Activated T-cell treated with anti-CD3 and anti-CD28 coated beads, Interleukin-2, amount 50 U/mL, for 4 hours (primary cell): ENCODE results near the gene SIX2. TPM values are rescaled to one million over a fixed set of nuclear protein-coding genes. Genes with fewer than 3 reads are reported as not detected.
A peak's percentile ranks its signal among the peaks of the same experiment; 100 is the strongest.
"Not testable (repeated sequence)": the region's sequence is repeated elsewhere in the genome, so short reads cannot be mapped to it uniquely, and the experiment has no call there.

Experiments
- ATAC-seq, 2 donors: fragments of 200-7000 bp; cut with Tn5 transposase; one replicate each; pipeline ENCODE4 v1.10.0; 2021
- DNase-seq: peaks from one replicate; pipeline ENCODE4 v3.0.0-alpha.2; 2020
- H3K27me3 Mint-ChIP-seq: one replicate; pipeline ENCODE4 v1.8.0; 2021; ENCODE audit warnings: low read depth, mixed read lengths
- H3K36me3 Mint-ChIP-seq: one replicate; pipeline ENCODE4 v1.8.0; 2022; ENCODE audit warnings: mixed read lengths; ENCODE audit not compliant: insufficient read depth
- H3K4me1 Mint-ChIP-seq: one replicate; pipeline ENCODE4 v1.8.0; 2021; ENCODE audit warnings: low read depth, mixed read lengths
- H3K4me3 Mint-ChIP-seq: one replicate; pipeline ENCODE4 v1.8.0; 2021; ENCODE audit warnings: mild to moderate bottlenecking, moderate library complexity, mixed read lengths
- H3K9me3 Mint-ChIP-seq: one replicate; pipeline ENCODE4 v1.8.0; 2021; ENCODE audit warnings: mixed read lengths
- total RNA-seq, 3 donors: library from RNA; stranded (reverse); gene quantifications; one replicate each; pipeline ENCODE4 v1.2.1, GENCODE V29; 2021

The SIX2 gene
- not detected for total RNA-seq

DNA sequence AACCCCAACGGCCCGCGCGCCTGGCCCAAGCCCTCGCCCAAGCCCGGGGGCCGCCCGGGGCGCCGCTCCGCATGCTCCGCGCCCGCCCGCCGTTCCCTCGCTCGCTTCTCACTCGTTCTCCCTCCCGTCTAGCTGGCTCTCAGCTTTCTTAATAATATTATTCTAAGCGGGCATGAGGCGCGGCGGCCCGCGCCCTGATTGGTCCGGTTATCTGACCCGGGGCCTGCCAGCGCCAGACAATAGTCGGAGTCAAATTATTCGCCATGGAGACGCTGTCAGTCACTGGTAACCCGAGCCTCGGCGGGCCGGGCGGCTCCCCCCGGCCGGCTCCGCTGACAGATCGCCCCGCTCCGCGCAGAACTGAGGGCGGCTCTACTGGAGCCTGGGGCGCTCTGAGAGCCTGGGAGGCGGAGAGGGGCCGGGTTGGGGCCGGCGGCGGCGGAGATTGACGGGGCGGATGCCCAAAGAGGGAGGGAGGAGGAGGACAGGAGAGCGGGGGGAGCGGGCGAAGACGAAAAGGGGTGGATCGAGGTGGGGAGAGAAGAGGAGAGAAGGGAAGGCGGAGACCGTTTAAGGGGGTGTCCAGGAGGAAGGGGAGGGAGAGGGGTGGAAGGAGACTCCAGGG, at the start of gene SIX2:
Gene SIX2, minus strand, starts transcription at position 150 of the 625 bp plus-strand sequence. CDS start 342 bp downstream, outside the sequence.
- no peak for DNase-seq
- Mint-ChIP-seq H3K4me3 (peak within 1 kb of the TSS; percentile 73), H3K9me3 (no peaks in the 10 kb centered on the region), H3K4me1 (peaks cover 36% of the 10 kb centered on the region), H3K36me3 (no peaks in the 10 kb centered on the region), H3K27me3 (peaks cover 78% of the 10 kb centered on the region)
- peak; percentile 34 to 41 for ATAC-seq

DNA sequence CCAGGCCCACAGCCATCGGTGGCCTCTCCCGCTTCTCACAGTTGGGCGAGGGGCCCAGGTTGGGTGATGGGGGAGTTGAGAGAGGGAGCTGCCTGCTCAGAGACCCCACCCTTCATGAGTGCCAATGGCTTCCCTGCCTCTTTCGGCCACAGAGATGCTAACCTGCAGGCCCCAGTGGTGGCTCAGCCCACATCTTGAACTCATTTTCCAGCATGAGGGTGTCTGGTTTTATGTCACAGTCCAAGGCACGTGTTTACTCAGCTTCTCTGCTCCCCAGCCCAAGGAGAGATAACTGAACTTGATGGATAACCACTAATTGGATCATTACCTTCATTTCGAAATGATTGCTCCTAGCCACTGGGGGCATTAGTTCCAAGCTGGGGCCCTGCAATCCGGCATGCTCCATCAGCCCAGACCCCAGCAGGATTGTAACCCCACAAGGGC, 45.9 kb upstream of the SIX2 start:
- ATAC-seq = no peak

DNA sequence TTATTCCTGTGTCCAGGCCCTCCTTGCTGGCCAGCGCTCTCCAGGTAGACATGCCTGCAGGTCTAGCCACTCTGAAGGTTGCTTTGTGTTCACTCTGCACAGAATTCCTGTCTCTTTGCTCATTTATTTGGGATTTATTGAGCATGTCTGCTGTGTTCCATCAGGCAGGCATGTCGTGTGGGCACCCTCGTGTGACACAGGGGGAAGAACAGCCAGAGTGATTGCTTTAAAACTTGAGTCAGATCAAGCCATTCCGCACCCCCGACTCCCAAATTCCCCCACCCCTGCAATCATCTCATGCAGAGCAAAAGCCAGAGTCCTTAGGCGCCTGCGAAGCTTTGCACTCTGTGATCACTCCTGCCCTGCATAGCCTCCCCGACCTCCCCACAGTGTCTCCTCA, 44.7 kb upstream of the SIX2 start:
- DNase-seq = no peak
- Mint-ChIP-seq H3K27me3 (peaks cover 10% of the 10 kb centered on the region), H3K36me3 (no peaks in the 10 kb centered on the region), H3K9me3 (no peaks in the 10 kb centered on the region), H3K4me1 (no peaks in the 10 kb centered on the region), H3K4me3 (no peak overlapping the region)
- no peak for ATAC-seq

More for the DNA sequence above, 45.9 kb upstream of the SIX2 start:
- H3K4me1 Mint-ChIP-seq = no peaks in the 10 kb centered on the region
- no peaks in the 10 kb centered on the region for H3K9me3 Mint-ChIP-seq
- DNase-seq = no peak
- H3K27me3 Mint-ChIP-seq = peaks cover 10% of the 10 kb centered on the region
- H3K36me3 Mint-ChIP-seq = no peaks in the 10 kb centered on the region
- no peak overlapping the region for H3K4me3 Mint-ChIP-seq

DNA sequence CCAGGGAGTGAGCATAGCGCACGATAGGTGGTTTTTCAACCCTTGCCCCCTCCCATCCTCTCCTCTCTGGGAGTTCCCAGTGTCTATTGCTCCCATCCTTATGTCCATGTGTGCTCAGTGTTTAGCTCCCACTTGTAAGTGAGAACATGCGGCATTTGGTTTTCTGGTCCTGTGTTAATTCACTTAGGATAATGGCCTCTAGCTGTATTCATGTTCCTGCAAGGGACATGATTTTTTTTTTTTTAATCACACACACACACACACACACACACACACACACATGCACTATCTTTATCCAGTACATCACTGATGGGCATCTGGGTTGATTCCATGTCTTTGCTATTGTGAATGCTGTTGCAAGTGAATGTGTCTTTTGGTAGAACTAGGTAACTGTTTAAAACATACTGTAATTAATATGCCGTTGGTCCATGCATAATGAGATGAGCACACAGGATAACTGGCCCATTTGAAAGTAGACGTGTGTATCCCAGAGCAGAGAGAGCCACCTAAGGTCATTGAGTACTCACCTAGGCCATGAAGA, 43.2 kb upstream of the SIX2 start:
- Mint-ChIP-seq H3K9me3 (no peaks in the 10 kb centered on the region), H3K27me3 (peaks cover 10% of the 10 kb centered on the region), H3K4me1 (no peaks in the 10 kb centered on the region), H3K4me3 (no peak overlapping the region), H3K36me3 (no peaks in the 10 kb centered on the region)
- DNase-seq (no peak), ATAC-seq (no peak)

DNA sequence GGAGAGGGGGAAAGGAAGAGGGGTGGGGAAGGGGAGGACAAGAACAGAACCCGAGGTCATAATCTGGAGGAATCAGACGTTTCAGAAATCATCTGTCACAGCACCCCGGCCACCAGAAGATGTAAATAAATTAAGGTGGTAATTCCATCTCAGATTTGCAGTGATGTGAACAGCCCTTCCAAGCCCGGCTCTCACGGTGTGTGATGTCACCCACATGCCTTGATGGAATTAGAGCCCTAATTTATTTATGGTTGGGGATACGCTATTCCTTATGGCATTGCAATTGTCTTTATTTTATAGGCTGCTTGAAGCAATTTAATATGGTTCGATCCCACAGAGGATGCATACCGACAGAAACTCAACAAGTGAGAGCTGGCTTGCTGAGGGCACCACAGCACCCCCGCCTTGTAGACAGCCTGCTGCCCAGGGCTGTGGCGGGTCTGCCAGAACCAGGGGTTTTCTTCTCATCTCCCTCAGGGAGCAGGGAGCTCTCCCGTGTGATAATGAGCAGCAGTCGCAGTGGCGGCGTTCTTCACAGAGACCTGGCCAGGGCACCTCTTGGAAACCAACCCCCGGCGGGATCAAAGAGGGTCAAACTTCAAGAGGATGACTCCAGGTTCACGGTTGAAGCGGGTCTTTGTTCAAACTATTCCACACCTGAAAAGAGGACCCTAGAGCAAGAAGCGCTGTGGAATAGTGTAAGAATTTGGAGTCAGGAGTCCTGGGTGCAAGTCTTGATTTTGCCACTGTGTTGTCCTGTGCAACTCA, 40.5 kb upstream of the SIX2 start:
- Mint-ChIP-seq H3K9me3 (no peaks in the 10 kb centered on the region), H3K36me3 (no peaks in the 10 kb centered on the region), H3K27me3 (peaks cover 9% of the 10 kb centered on the region), H3K4me1 (no peaks in the 10 kb centered on the region), H3K4me3 (no peak overlapping the region)
- DNase-seq (no peak), ATAC-seq (no peak)

DNA sequence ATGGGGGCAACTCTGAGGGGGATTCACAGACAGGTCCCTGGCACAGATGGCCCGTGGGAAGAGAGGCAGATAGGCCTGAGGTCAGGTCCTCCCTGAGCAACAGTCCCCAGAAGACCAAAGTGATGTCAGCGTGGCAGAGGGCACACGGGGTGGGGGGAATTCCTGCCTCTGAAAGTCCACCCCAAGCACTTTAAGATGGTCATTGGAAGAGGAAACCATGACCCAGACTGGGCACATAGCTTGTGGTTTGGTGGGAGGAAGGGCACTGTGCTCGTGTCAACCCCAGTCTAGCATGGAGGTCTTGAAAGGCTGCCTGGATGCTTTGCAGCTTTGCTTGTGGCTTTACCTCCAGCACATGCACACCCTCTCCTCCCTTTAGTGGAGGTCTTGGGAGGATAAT, 38.0 kb upstream of the SIX2 start:
- Mint-ChIP-seq H3K4me1 (no peaks in the 10 kb centered on the region), H3K4me3 (no peak overlapping the region), H3K36me3 (no peaks in the 10 kb centered on the region), H3K9me3 (no peaks in the 10 kb centered on the region), H3K27me3 (peaks cover 13% of the 10 kb centered on the region)
- no peak for ATAC-seq
- no peak for DNase-seq

DNA sequence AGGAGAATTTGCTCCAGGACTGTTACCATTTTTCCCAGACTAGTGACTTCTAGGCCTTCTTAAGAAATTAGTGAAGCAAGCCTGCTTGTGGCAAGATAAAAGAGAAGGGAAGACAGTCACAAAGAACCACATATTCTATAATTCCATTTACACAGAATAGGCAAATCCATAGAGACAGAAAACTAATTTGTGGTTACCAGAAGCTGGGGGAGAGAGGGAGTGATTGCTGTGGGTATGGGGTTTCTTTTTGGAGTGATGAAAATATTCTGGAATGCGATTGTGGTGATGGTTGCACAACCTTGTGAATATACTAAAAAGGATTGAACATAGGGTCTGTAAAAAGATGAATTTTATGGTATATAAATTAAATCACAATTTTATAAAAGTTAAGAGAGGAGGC, 37.5 kb upstream of the SIX2 start:
- no peaks in the 10 kb centered on the region for H3K9me3 Mint-ChIP-seq
- no peak for DNase-seq
- H3K4me1 Mint-ChIP-seq = no peaks in the 10 kb centered on the region
- H3K27me3 Mint-ChIP-seq = peaks cover 12% of the 10 kb centered on the region
- ATAC-seq = no peak
- H3K4me3 Mint-ChIP-seq = no peak overlapping the region
- H3K36me3 Mint-ChIP-seq = no peaks in the 10 kb centered on the region

DNA sequence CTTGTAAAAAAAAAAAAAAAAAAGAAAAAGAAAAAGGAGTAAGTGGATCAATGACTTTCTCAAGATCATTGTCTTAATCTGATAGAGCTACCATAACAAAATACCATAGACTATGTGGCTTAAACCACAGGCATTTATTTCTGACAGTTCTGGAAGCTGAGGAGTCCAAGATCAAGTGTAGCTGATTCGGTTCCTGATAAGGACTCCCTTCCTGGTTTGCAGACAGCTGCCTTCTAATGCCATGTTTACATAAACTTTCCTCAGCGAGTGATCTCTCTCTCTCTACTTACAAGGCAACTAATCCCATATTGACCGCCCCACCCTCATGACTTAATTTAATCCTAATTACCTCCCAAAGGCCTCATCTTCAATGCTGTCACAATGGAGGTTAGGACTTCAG, 36.5 kb upstream of the SIX2 start:
- DNase-seq = no peak
- Mint-ChIP-seq H3K27me3 (peaks cover 12% of the 10 kb centered on the region), H3K36me3 (no peaks in the 10 kb centered on the region), H3K4me3 (no peak overlapping the region), H3K4me1 (no peaks in the 10 kb centered on the region), H3K9me3 (no peaks in the 10 kb centered on the region)
- ATAC-seq = no peak

DNA sequence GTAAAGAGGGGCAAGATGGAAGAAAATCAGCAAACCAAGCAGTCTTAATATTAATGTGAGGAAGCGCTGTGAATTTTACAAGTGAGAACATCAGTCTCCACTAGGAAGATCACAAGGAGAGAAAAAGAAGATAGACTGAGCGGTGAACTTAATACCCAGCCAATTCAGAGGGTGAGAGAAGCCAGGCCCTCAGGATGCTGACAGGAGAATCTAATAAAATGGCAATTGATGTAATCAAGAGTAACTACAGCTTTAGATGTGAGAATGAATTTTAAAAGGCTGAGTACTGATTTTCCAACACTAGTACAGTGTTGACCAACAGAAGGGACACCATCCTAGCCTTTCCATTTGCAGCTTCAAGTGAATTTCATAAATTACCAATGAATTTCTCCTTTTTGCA, 35.7 kb upstream of the SIX2 start:
- Mint-ChIP-seq H3K36me3 (no peaks in the 10 kb centered on the region), H3K27me3 (peaks cover 12% of the 10 kb centered on the region), H3K4me3 (no peak overlapping the region), H3K9me3 (no peaks in the 10 kb centered on the region), H3K4me1 (no peaks in the 10 kb centered on the region)
- ATAC-seq (no peak), DNase-seq (no peak)

DNA sequence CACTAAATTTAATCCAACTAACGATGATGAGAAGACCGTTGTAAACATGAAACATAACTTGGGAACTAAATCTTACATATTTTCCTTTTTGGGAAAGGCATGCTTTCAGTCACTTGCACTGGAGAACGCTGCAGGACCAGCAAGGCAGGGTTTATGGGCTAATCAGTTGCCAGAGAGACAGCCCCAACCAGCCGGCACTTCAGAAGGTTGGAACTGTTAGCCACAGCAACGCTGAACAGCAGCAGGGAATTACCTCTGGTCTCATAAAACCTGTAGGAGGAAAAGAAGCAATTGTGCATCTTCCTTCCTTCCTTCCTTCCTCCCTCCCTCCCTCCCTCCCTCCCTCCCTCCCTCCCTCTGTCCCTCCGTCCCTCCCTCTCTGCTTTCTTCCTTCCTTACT, 33.9 kb upstream of the SIX2 start:
- no peaks in the 10 kb centered on the region for H3K4me1 Mint-ChIP-seq
- H3K36me3 Mint-ChIP-seq = no peaks in the 10 kb centered on the region
- DNase-seq (no peak), ATAC-seq (no peak)
- H3K4me3 Mint-ChIP-seq = no peak overlapping the region
- no peaks in the 10 kb centered on the region for H3K9me3 Mint-ChIP-seq
- H3K27me3 Mint-ChIP-seq = peaks cover 17% of the 10 kb centered on the region

DNA sequence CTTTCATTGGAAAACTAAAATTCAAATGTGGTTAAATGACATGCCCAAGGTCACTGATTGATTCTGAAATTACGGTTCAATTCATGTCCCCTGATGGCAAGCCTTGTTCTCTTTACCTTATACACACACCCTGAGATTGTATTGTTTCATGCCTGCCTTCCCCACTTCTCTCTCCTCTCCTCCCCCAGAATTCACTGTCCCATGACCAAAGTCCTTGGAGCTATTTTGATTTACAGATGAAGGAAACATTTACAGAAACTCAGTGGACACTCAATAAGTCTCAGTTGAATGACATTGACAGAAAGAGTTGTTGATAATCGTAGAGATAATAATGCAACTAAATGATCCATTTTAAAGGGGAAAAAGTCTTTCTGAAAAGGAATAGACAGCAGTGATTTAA, 33.1 kb upstream of the SIX2 start:
- no peaks in the 10 kb centered on the region for H3K36me3 Mint-ChIP-seq
- no peak overlapping the region for H3K4me3 Mint-ChIP-seq
- H3K27me3 Mint-ChIP-seq = peaks cover 17% of the 10 kb centered on the region
- ATAC-seq = no peak
- H3K9me3 Mint-ChIP-seq = no peaks in the 10 kb centered on the region
- no peak for DNase-seq
- H3K4me1 Mint-ChIP-seq = no peaks in the 10 kb centered on the region

DNA sequence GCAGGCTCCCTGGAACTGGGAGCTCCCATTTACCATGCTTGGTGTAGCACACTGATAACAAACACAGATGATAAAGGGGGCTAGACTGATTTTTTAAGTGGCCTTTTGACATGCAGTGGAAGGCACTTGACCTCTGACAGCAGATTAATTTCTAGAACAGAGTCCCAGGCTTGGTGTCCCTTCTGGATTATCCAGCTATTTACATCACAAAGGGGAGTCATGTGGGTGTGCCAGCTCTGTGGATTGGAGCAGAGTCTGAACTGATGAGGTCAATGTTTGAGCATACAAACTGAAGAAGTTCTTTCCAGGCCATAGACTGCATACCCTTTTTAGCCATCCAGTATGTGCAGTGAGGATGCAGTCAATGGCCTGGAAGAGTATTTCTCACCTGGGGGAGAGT, 31.5 kb upstream of the SIX2 start:
- no peaks in the 10 kb centered on the region for H3K9me3 Mint-ChIP-seq
- DNase-seq (no peak), ATAC-seq (no peak)
- no peak overlapping the region for H3K4me3 Mint-ChIP-seq
- H3K4me1 Mint-ChIP-seq = no peaks in the 10 kb centered on the region
- H3K36me3 Mint-ChIP-seq = no peaks in the 10 kb centered on the region
- H3K27me3 Mint-ChIP-seq = peaks cover 17% of the 10 kb centered on the region

DNA sequence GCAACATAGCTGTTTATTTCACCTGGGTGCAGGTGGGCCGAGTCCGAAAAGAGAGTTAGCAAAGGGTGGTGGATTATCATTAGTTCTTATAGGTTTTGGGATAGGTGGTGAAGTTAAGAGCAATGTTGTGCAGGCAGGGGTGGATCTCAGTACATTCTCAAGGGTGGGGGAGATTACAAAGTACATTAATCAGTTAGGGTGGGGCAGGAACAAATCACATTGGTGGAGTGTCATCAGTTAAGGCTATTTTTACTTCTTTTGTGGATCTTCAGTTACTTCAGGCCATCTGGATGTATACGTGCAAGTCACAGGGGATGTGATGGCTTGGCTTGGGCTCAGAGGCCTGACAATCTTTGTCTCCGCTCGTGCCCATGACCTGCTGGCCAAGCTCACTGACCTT, 30.6 kb upstream of the SIX2 start:
- not testable (repeated sequence) for H3K9me3 Mint-ChIP-seq, ATAC-seq, H3K4me1 Mint-ChIP-seq

DNA sequence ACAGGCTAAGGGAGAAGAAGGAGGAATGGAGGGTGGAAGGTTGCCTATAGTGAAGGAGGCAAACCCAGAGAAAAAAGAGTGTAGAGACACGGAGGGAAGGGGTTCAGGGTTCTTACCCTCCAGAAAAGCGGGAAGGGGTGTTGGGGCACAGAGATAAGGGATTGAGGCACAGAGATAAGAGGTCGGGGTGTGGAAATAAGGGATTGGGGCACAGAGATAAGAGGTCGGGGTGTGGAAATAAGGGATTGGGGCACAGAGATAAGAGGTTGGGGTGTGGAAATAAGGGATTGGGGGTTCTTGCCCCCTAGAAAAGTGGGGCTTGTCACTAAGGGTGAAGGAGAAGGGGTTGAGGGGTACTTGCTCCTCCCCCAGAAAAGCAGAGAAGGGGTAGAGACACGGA, 29.6 kb upstream of the SIX2 start:
- not testable (repeated sequence) for H3K4me3 Mint-ChIP-seq, H3K36me3 Mint-ChIP-seq, H3K9me3 Mint-ChIP-seq, ATAC-seq, H3K4me1 Mint-ChIP-seq, DNase-seq
- H3K27me3 Mint-ChIP-seq = peaks cover 12% of the 10 kb centered on the region

More for the DNA sequence above, 30.6 kb upstream of the SIX2 start:
- peaks cover 16% of the 10 kb centered on the region for H3K27me3 Mint-ChIP-seq
- not testable (repeated sequence) for H3K4me3 Mint-ChIP-seq, H3K36me3 Mint-ChIP-seq, DNase-seq

DNA sequence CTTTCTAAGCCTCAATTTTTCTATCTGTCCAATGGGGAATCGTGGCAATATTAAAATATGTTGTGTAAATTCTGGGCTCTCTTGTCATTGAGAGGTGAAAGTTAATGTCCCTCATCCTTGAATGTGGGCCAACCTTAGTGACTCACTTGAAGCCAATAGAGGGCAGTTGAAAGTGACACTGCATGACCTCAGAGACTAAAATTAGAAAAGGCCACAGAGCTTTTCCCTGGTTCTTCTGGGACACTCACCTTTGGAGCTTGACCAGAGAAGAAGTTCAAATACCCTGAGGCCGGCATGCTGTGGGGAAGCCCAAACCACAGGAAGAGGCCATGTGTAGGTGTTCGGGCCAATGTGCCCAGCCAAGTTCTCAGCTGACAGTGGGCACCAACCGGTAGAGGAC, 24.1 kb upstream of the SIX2 start:
- Mint-ChIP-seq H3K4me3 (no peak overlapping the region), H3K27me3 (peaks cover 4% of the 10 kb centered on the region), H3K4me1 (no peaks in the 10 kb centered on the region), H3K9me3 (no peaks in the 10 kb centered on the region), H3K36me3 (no peaks in the 10 kb centered on the region)
- DNase-seq (no peak), ATAC-seq (no peak)
